HEK293 (cell line): Measurements from ENCODE around the gene DZIP1.

ENCODE experiments used
- CTCF ChIA-PET: fragments of 350-600 bp; formaldehyde crosslinking; extraction: SDS; loops from one replicate; lab custom pipeline; 2021; ENCODE audit warnings: antibody characterized with exemption; lab: Yijun Ruan, JAX
- POLR2A ChIA-PET: fragments of 300-600 bp; formaldehyde crosslinking; extraction: SDS; loops from one replicate; lab custom pipeline; 2020; ENCODE audit warnings: antibody characterized with exemption, inconsistent platforms; lab: Yijun Ruan, JAX
- H3K27ac ChIP-seq: fragments of 200-500 bp; sonication (Bioruptor generic); 2 replicates; pipeline ENCODE4 v1.5.1; 2014; ENCODE audit warnings: low read depth, low read length, control low read depth, inconsistent platforms; ENCODE audit errors: extremely low read depth
- H3K36me3 ChIP-seq, 2 experiments: fragments of 200-500 bp in 1 of 2; sonication (Bioruptor generic) in 1 of 2; 1 replicate in 1 of 2; 2 replicates in 1 of 2; pipeline ENCODE4 v1.5.1; 2014 to 2017; ENCODE audit warnings: inconsistent platforms in 2 of 2, low read length in 2 of 2; ENCODE audit not compliant: control insufficient read depth in 2 of 2, insufficient read depth in 1 of 2
- H3K4me1 ChIP-seq: fragments of 200-500 bp; sonication (Bioruptor generic); 2 replicates; pipeline ENCODE4 v1.5.1; 2014; ENCODE audit warnings: mild to moderate bottlenecking, low read length, inconsistent platforms; ENCODE audit not compliant: control insufficient read depth, insufficient read depth
- H3K4me3 ChIP-seq: 2 replicates; pipeline ENCODE4 v1.5.1; 2011; ENCODE audit warnings: low read depth, mild to moderate bottlenecking, control low read depth, low read length, moderate library complexity
- H3K9me3 ChIP-seq: fragments of 200-500 bp; sonication (Bioruptor generic); 2 replicates; pipeline ENCODE4 v1.5.1; 2014; ENCODE audit warnings: low read depth, low read length, inconsistent platforms; ENCODE audit not compliant: control insufficient read depth, insufficient read depth
- HOXD13 ChIP-seq: sonication (generic); formaldehyde crosslinking; IDR thresholded peaks from 2 replicates; pipeline ENCODE4 v1.8.0; 2022; ENCODE audit warnings: missing genetic modification reagents, borderline replicate concordance
- INSM2 ChIP-seq: fragments of 450-650 bp; formaldehyde crosslinking; IDR thresholded peaks from 2 replicates; pipeline ENCODE4 v1.5.1; 2016; ENCODE audit warnings: missing biosample characterization, missing genetic modification characterization
- KLF10 ChIP-seq: fragments of 450-650 bp; IDR thresholded peaks from 2 replicates; pipeline ENCODE4 v1.5.1; 2018; ENCODE audit warnings: missing biosample characterization, mild to moderate bottlenecking, missing genetic modification characterization
- KLF17 ChIP-seq: fragments of 450-650 bp; formaldehyde crosslinking; IDR thresholded peaks from 2 replicates; pipeline ENCODE4 v1.5.1; 2016; ENCODE audit warnings: missing biosample characterization, missing genetic modification characterization
- MEIS1 ChIP-seq: sonication (generic); formaldehyde crosslinking; IDR thresholded peaks from 2 replicates; pipeline ENCODE4 v1.8.1; 2022; ENCODE audit warnings: missing genetic modification reagents, mild to moderate bottlenecking, borderline replicate concordance
- PRDM6 ChIP-seq: fragments of 450-650 bp; formaldehyde crosslinking; IDR thresholded peaks from 2 replicates; pipeline ENCODE4 v1.5.1; 2017; ENCODE audit warnings: missing biosample characterization, missing genetic modification characterization
- REST ChIP-seq: fragments of 450-650 bp; formaldehyde crosslinking; IDR thresholded peaks from 2 replicates; pipeline ENCODE4 v1.5.1; 2016; ENCODE audit warnings: missing biosample characterization, missing genetic modification characterization
- SP2 ChIP-seq: fragments of 450-650 bp; formaldehyde crosslinking; IDR thresholded peaks from 2 replicates; pipeline ENCODE4 v1.5.1; 2016; ENCODE audit warnings: missing biosample characterization, missing genetic modification characterization
- SP3 ChIP-seq: fragments of 450-650 bp; formaldehyde crosslinking; IDR thresholded peaks from 2 replicates; pipeline ENCODE4 v1.5.1; 2016; ENCODE audit warnings: missing biosample characterization, missing genetic modification characterization
- ZBTB49 ChIP-seq: fragments of 450-650 bp; formaldehyde crosslinking; IDR thresholded peaks from 2 replicates; pipeline ENCODE4 v1.5.1; 2016; ENCODE audit warnings: missing biosample characterization, missing genetic modification characterization, low read depth
- ZIC2 ChIP-seq: fragments of 450-650 bp; formaldehyde crosslinking; IDR thresholded peaks from 2 replicates; pipeline ENCODE4 v1.5.1; 2016; ENCODE audit warnings: missing biosample characterization, missing genetic modification characterization
- ZNF114 ChIP-seq: fragments of 450-650 bp; formaldehyde crosslinking; IDR thresholded peaks from 2 replicates; pipeline ENCODE4 v1.5.0; 2017; ENCODE audit warnings: missing biosample characterization, missing genetic modification characterization
- ZNF18 ChIP-seq: fragments of 450-650 bp; formaldehyde crosslinking; IDR thresholded peaks from 2 replicates; pipeline ENCODE4 v1.5.1; 2016; ENCODE audit warnings: missing biosample characterization, missing genetic modification characterization
- ZNF473 ChIP-seq: fragments of 450-650 bp; formaldehyde crosslinking; IDR thresholded peaks from 2 replicates; pipeline ENCODE4 v1.5.1; 2017; ENCODE audit warnings: missing biosample characterization, missing genetic modification characterization
- ZNF518A ChIP-seq: fragments of 450-650 bp; formaldehyde crosslinking; conservative IDR thresholded peaks from 2 replicates; pipeline ENCODE4 v1.5.1; 2016; ENCODE audit warnings: low read depth, missing biosample characterization, missing genetic modification characterization
- ZNF529 ChIP-seq: fragments of 450-650 bp; formaldehyde crosslinking; IDR thresholded peaks from 2 replicates; pipeline ENCODE4 v1.5.1; 2017; ENCODE audit warnings: missing genetic modification characterization, missing biosample characterization; ENCODE audit not compliant: insufficient replicate concordance
- ZNF600 ChIP-seq: fragments of 450-650 bp; formaldehyde crosslinking; IDR thresholded peaks from 2 replicates; pipeline ENCODE4 v1.5.1; 2016; ENCODE audit warnings: missing biosample characterization, missing genetic modification characterization
- ZSCAN18 ChIP-seq: fragments of 450-650 bp; formaldehyde crosslinking; IDR thresholded peaks from 2 replicates; pipeline ENCODE4 v1.5.1; 2016; ENCODE audit warnings: missing biosample characterization, missing genetic modification characterization

The DZIP1 gene

GRCh38 chr13:95564733-95565291 is 79.7 kb downstream of the DZIP1 start:
- H3K36me3 ChIP-seq = no peaks in the 10 kb centered on the region
- no peak overlapping the region for H3K27ac ChIP-seq
- no peaks in the 10 kb centered on the region for H3K4me1 ChIP-seq
- no peaks in the 10 kb centered on the region for H3K9me3 ChIP-seq
- no peak overlapping the region for H3K4me3 ChIP-seq
- CTCF ChIA-PET = interaction anchor here (0.5 to 3.7 kb wide), 9 partner anchors 11 to 269 kb away, joined by 3 to 31 read pairs (median 5); no protein-coding TSS in a partner anchor
- POLR2A ChIA-PET = no interaction called here
- no peak for TF ChIP-seq INSM2 (tag by site-specific recombination)
- TF ChIP-seq ZBTB49 (tag by site-specific recombination) = no peak
- no peak for TF ChIP-seq ZNF473
- no peak for TF ChIP-seq REST (tag by site-specific recombination)
- TF ChIP-seq ZNF529 (tag by site-specific recombination) = no peak
- TF ChIP-seq ZNF600 (tag by site-specific recombination) = no peak
- TF ChIP-seq KLF10 (tag by site-specific recombination) = no peak
- no peak for TF ChIP-seq ZNF18
- no peak for TF ChIP-seq ZNF518A (tag by site-specific recombination)
- TF ChIP-seq PRDM6 (tag by site-specific recombination) = no peak
- no peak for TF ChIP-seq ZNF114 (tag by site-specific recombination)
- no peak for TF ChIP-seq KLF17 (tag by site-specific recombination)
- no peak for TF ChIP-seq SP3 (tag by site-specific recombination)
- TF ChIP-seq SP2 (tag by site-specific recombination) = no peak
- TF ChIP-seq MEIS1 (CRISPR knock-in tag) = no peak
- no peak for TF ChIP-seq HOXD13 (CRISPR knock-in tag)
- no peak for TF ChIP-seq ZIC2
- TF ChIP-seq ZSCAN18 (tag by site-specific recombination) = no peak
